ENCODE measurements around the gene SBF2. TPM values are rescaled to one million over a fixed set of nuclear protein-coding genes. Genes with fewer than 3 reads are reported as not detected.

The SBF2 gene
- total RNA-seq, 4 donors from 2014 or later = 67.5 to 92.9 (median 71.6) TPM

DNA sequence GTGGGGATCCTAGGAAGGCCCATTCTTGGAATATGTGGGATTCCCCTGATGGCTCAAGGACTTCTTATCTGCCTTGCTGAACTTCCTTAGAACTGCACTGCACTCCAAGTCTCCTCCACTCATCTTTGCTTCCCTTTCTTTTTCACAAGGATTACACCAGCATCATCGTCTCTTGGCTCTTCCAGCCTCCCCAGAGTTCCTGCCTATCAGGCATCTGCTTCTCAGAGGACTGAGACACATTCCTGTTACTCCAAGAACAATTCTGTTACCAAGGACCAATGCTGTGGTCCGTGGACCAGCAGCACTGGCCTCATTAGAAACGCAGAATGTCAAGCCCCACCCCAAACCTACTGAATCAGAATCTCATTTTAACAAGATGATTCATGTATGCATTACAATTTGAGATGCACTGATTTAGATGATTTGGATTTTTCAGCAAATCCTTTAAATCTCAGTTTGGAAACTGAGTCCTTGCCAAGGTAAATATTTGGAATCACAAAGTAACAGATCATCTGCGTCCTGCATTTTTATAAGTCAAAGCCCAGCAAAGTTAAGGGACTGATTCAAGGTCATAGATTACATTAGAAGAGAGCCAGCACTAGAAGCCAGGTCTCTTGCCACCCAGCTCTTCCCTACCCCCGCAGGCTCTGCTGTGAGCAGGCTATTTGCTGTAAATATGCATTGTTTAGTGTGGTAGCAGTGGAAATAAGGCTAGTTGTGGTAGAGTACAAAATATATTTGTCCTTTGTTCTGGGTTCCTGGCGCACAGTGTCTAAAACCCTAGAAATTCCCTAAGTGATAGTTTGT is 519.2 kb downstream of the SBF2 start:
- 57 to 67% methylated on average over 6 of the region's 6 CpGs for WGBS, 2 donors
- Histone ChIP-seq H3K4me1 (peaks cover 5 to 13% of the 10 kb centered on the region in 2 donors), H3K27ac (no peak overlapping the region), H3K9me3 (no peaks in the 10 kb centered on the region), H3K27me3 (no peaks in the 10 kb centered on the region), H3K4me3 (replicated peaks in 1 of 3) (no peak overlapping the region), H3K36me3 (peaks cover 0 to 9% of the 10 kb centered on the region in 2 donors)
- intact Hi-C loops (cut with DNase I) = no loop called here
- TF ChIP-seq, protein P1, sequence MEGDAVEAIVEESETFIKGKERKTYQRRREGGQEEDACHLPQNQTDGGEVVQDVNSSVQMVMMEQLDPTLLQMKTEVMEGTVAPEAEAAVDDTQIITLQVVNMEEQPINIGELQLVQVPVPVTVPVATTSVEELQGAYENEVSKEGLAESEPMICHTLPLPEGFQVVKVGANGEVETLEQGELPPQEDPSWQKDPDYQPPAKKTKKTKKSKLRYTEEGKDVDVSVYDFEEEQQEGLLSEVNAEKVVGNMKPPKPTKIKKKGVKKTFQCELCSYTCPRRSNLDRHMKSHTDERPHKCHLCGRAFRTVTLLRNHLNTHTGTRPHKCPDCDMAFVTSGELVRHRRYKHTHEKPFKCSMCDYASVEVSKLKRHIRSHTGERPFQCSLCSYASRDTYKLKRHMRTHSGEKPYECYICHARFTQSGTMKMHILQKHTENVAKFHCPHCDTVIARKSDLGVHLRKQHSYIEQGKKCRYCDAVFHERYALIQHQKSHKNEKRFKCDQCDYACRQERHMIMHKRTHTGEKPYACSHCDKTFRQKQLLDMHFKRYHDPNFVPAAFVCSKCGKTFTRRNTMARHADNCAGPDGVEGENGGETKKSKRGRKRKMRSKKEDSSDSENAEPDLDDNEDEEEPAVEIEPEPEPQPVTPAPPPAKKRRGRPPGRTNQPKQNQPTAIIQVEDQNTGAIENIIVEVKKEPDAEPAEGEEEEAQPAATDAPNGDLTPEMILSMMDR (IDR thresholded peaks at IDR 0.05) = no peak
- no peak for TF ChIP-seq POLR2A (IDR thresholded peaks at IDR 0.05)
- DNase-seq = no peak

GRCh38 chr11:9774109-9774508 is 519.9 kb downstream of the SBF2 start:
- H3K36me3 ChIP-seq = peaks cover 0 to 3% of the 10 kb centered on the region in 2 donors
- no peak overlapping the region for H3K27ac ChIP-seq
- no peaks in the 10 kb centered on the region for H3K27me3 ChIP-seq
- no peak for DNase-seq
- H3K9me3 ChIP-seq = no peaks in the 10 kb centered on the region
- intact Hi-C loops (cut with DNase I) = no loop called here
- TF ChIP-seq POLR2A (IDR thresholded peaks at IDR 0.05) = no peak
- TF ChIP-seq, protein P1 (IDR thresholded peaks at IDR 0.05) = no peak
- H3K4me3 ChIP-seq (replicated peaks in 1 of 3) = no peak overlapping the region
- peaks cover 5 to 13% of the 10 kb centered on the region in 2 donors for H3K4me1 ChIP-seq

GRCh38 chr11:9773524-9773923 is 520.5 kb downstream of the SBF2 start:
- TF ChIP-seq POLR2A (IDR thresholded peaks at IDR 0.05) = no peak
- TF ChIP-seq, protein P1 (IDR thresholded peaks at IDR 0.05) = no peak
- Histone ChIP-seq H3K4me1 (peaks cover 5 to 13% of the 10 kb centered on the region in 2 donors), H3K36me3 (no peaks in the 10 kb centered on the region), H3K4me3 (replicated peaks in 1 of 3) (no peak overlapping the region), H3K27ac (no peak overlapping the region), H3K9me3 (no peaks in the 10 kb centered on the region), H3K27me3 (no peaks in the 10 kb centered on the region)
- WGBS, 2 donors = 92 to 96% methylated on average over 2 of the region's 2 CpGs
- DNase-seq = no peak
- intact Hi-C loops (cut with DNase I) = no loop called here

- H3K4me1 ChIP-seq = peaks cover 5 to 13% of the 10 kb centered on the region in 2 donors
- H3K36me3 ChIP-seq = no peaks in the 10 kb centered on the region
- H3K9me3 ChIP-seq = no peaks in the 10 kb centered on the region
- no peak overlapping the region for H3K27ac ChIP-seq
- TF ChIP-seq POLR2A (IDR thresholded peaks at IDR 0.05) = no peak
- TF ChIP-seq, protein P1 (IDR thresholded peaks at IDR 0.05) = no peak
- H3K4me3 ChIP-seq (replicated peaks in 1 of 3) = no peak overlapping the region
- no peaks in the 10 kb centered on the region for H3K27me3 ChIP-seq
- intact Hi-C loops (cut with DNase I) = no loop called here
- DNase-seq = no peak
- 94 to 97% methylated on average over 4 of the region's 4 CpGs for WGBS, 2 donors
These were observed 521.8 kb downstream of the SBF2 start for GRCh38 chr11:9772218-9772617.

- WGBS, 2 donors = 93% methylated on average over 1 of the region's 1 CpG
- no peak overlapping the region for H3K27ac ChIP-seq
- DNase-seq = no peak
- H3K9me3 ChIP-seq = no peaks in the 10 kb centered on the region
- H3K36me3 ChIP-seq = no peaks in the 10 kb centered on the region
- no peaks in the 10 kb centered on the region for H3K27me3 ChIP-seq
- peaks cover 5 to 15% of the 10 kb centered on the region in 2 donors for H3K4me1 ChIP-seq
- intact Hi-C loops (cut with DNase I) = no loop called here
- H3K4me3 ChIP-seq (replicated peaks in 1 of 3) = no peak overlapping the region
- TF ChIP-seq, protein P1 (IDR thresholded peaks at IDR 0.05) = no peak
- TF ChIP-seq POLR2A (IDR thresholded peaks at IDR 0.05) = no peak
These were observed 522.9 kb downstream of the SBF2 start for GRCh38 chr11:9771071-9771511.
